Renal pelvis (tissue), 4 donors: ENCODE measurements around the gene CCNI. TPM values are rescaled to one million over a fixed set of nuclear protein-coding genes. Genes with fewer than 3 reads are reported as not detected.
A peak's percentile ranks its signal among the peaks of the same experiment; 100 is the strongest.
"Not testable (repeated sequence)": the region's sequence is repeated elsewhere in the genome, so short reads cannot be mapped to it uniquely, and the experiment has no call there.

Source experiments
- DNase-seq: peaks from one replicate; pipeline ENCODE4 v3.0.0-alpha.2; 2013
- polyA plus RNA-seq, 3 donors: library from polyadenylated mRNA; unstranded; fragments of 120-200 nt; gene quantifications; one replicate each; pipeline ENCODE4 v1.2.1, GENCODE V29; 2013; ENCODE audit not compliant: insufficient read length in 3 of 3

Gene CCNI
- polyA plus RNA-seq, 3 donors: 341 to 401 (median 398) TPM

GRCh38 chr4:77093401-77093800 is 17.6 kb upstream of the CCNI start:
- no peak for DNase-seq

GRCh38 chr4:77092975-77093374 is 17.2 kb upstream of the CCNI start:
- no peak for DNase-seq

DNA sequence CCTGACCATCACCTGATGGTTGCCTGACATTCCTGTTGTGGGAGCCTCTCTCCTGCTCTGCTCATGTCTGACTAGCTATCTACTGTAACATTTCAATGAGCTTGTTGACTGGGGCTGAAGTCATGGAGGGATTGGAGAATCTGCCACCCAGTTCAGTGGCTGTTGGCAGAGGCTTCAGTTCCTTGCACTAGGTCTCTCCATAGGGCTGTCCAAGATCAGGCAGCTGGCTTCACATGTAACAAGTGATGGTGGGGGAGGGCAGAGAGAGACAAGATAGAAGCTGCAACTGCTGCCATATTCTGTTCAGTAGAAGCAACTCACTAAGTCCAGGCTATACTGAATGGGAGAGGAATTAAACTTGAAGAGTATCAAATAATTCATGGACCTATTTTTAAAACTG is 14.1 kb upstream of the CCNI start:
- DNase-seq: no peak

- not testable (repeated sequence) for DNase-seq
Observed at GRCh38 chr4:77087027-77087426, 11.2 kb upstream of the CCNI start.

- no peak for DNase-seq
Observed at GRCh38 chr4:77084019-77084639, 8.3 kb upstream of the CCNI start.

GRCh38 chr4:77082886-77083608 is 7.3 kb upstream of the CCNI start:
- DNase-seq: no peak

GRCh38 chr4:77080806-77081205 is 5.0 kb upstream of the CCNI start:
- DNase-seq: not testable (repeated sequence)

- DNase-seq: no peak
Observed at GRCh38 chr4:77079281-77079680, 3.5 kb upstream of the CCNI start.

DNA sequence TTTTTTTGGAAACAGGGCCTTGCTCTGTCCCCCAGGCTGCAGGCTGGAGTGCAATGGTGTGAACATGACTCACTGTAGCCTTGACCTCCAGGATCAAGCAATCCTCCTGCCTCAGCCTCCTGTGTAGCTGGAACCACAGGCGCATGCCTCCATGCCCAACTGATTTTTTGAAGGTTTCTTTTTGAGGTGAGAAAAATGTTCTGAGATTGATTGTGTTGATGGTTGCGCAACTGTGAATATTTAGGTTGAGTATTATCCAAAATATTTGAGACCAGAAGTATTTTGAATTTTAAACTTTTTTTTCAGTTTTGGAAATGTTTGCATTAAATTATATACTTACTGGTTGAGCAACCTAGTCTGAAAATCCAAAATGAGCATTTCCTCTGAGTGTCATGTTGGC is 2.6 kb upstream of the CCNI start:
- DNase-seq: no peak

- no peak for DNase-seq
Observed at GRCh38 chr4:77076889-77077635, 1.3 kb upstream of the CCNI start.

- peak; percentile 75 for DNase-seq
Observed at GRCh38 chr4:77074981-77075855, 571 bp downstream of the CCNI start.

GRCh38 chr4:77074381-77074831 is 1.4 kb downstream of the CCNI start:
- DNase-seq: no peak

- no peak for DNase-seq
Observed at GRCh38 chr4:77073981-77074380, 1.8 kb downstream of the CCNI start.

DNA sequence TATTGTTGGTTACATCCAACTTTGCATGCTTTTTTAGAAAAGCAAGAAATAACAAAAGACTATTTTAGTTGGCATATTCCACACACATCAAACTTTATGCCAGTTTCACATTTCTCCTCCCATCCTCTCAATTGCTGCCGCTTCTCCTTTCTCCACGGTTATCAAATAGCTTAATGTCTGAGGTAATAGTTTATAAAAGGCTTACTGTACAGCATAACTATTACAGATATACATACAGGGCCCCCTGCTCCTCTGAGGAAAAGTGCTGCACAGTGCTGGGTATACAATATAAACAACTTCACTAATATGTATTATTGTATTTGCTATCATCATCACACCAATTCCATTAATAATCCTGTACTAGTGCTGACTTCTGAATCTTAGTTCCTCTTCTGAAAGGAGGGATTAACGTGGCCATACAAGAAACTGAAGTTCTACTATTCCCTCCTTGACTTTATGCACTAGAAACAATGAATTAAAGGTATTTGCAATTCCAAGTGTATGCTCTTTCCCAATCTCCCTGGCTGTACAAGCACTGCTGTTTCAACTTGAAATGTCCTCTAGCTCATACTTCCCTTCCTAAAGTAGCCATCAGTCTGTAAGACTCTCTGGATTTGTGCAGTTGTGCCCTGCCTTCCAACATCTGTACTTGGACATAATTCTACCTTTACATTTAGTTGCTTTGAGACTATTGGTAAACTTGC is 2.5 kb downstream of the CCNI start:
- no peak for DNase-seq

GRCh38 chr4:77072195-77072753 is 3.5 kb downstream of the CCNI start:
- DNase-seq: no peak

DNA sequence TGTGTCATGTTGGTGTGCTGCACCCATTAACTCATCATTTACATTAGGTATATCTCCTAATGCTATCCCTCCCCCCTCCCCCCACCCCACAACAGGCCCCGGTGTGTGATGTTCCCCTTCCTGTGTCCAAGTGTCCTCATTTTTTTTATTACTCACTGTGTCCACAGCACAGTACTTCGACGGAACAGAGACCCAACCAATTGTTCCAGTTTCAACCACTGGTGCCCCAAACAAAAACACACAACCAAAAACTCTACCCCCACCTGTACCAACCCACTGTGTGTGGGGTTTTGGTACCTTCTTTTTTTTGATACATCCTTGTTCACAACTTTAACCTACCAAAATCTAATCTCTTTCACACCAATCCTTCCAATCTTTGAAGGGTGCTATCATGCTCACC is 6.3 kb downstream of the CCNI start:
- not testable (repeated sequence) for DNase-seq

DNA sequence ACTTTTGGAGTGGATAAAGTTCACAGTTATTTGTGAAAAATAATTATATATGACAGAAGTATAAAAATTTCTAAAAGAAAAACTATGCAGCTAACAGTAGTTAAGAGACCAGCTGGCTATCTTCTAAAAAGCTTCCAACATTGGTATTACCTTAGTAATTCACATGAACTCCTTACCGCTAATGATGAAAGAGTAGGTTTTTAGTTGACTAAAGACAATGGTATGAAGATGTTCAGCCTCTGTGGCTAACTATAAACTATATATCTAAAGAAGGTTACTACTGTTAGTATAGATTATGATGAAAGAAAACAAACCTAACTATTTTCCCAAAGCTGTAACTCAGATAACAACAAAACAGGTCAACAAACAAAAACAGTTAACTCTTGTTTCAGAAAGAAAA is 10.4 kb downstream of the CCNI start:
- no peak for DNase-seq

- no peak for DNase-seq
Observed at GRCh38 chr4:77062856-77063255, 12.9 kb downstream of the CCNI start.

DNA sequence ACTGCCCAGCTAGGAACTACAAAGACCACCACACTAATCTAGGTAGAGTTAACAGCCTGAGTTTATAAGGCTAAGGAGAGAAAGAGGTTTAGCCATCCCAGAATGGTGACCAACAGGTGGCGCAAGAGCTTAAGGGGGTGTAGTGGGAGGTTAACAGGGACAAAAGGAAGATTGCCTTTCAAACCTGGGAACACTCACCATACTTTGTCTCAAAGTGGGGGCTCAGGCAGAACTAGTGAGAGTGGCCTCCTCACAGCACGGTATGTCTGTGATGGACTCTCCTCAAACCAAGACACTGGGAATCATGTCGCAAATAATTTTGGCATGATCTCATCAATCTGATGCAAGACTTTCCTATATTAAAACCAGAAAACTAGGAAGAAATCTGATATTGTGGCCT is 23.4 kb downstream of the CCNI start:
- no peak for DNase-seq

DNA sequence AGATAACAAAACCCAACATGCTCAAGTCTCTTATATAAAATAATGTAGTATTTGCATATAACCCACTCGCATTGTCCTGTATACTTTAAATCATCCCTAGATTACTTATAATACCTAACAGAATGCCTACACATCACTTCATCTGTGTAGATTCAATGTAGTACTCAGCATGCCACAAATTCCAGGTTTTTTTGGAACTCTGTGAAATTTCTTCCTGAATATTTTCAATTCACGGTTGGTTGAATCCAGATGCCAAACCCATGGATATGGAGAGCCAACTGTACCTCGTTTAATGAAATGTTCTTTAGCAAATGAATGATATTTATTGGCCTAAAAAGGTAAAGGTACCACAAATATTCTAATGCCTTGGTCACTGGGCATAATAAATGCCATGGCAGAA is 24.8 kb downstream of the CCNI start:
- no peak for DNase-seq

DNA sequence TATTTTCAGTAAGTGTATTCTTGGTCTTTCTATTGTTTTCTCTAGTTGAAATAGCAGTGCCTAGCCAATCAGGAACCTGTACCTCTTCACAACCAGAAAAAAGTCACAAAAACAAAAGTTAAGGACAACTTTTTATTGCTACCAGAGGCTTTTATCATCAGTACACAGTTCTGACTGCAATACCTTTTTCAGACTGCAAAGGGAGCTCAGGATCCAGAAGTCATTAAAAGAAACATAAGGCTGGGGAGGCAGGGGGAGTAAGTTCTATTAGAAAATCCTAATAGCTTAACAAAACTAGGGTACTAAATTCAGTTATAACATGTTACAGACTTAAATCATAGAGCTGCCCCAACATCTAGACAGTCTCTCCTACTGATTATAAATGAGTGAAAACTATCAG is 28.8 kb downstream of the CCNI start:
- DNase-seq: no peak
